Measurements from ENCODE around the gene XPC.

- no peak; the same call in 1 of the 2 replicates for TF ChIP-seq MAX (CRISPR knock-in tag; IDR thresholded peaks at IDR 0.05)
- no peak for TF ChIP-seq CTCF (IDR thresholded peaks at IDR 0.05)
- no peak for TF ChIP-seq ZNF138 (CRISPR knock-in tag; conservative IDR thresholded peaks at IDR 0.05)
- TF ChIP-seq PREB (CRISPR knock-in tag; IDR thresholded peaks at IDR 0.05; ENCODE audit: borderline replicate concordance), result no peak
- TF ChIP-seq ATF2 (CRISPR knock-in tag; IDR thresholded peaks at IDR 0.05; ENCODE audit: borderline replicate concordance, low read depth), result no peak
- no peak for TF ChIP-seq NR3C1 (CRISPR knock-in tag; conservative IDR thresholded peaks at IDR 0.05; ENCODE audit: low read depth)
- TF ChIP-seq ATF3 (CRISPR knock-in tag; conservative IDR thresholded peaks at IDR 0.05), result no peak
- no peak for TF ChIP-seq ZNF317 (CRISPR knock-in tag; IDR thresholded peaks at IDR 0.05; ENCODE audit: borderline replicate concordance, low read depth)
- no peak for TF ChIP-seq ZNF512 (CRISPR knock-in tag; IDR thresholded peaks at IDR 0.05; ENCODE audit: borderline replicate concordance)
- TF ChIP-seq RELA (CRISPR knock-in tag; IDR thresholded peaks at IDR 0.05; ENCODE audit: borderline replicate concordance), result no peak
- TF ChIP-seq E2F5 (CRISPR knock-in tag; IDR thresholded peaks at IDR 0.05), result no peak
Observed at GRCh38 chr3:14125193-14126016, 53.0 kb downstream of the XPC start.

Measured in WTC11 (cell line).